HFF-Myc (cell line): ENCODE measurements around the gene LHFPL5.

Source experiments
- DNase-seq: peaks from one replicate; pipeline ENCODE4 v3.0.0-alpha.2; 2011; ENCODE audit warnings: low read depth; ENCODE audit errors: extremely low read depth
- H3K4me3 ChIP-seq: replicated peaks from 2 replicates; pipeline ENCODE4 v1.5.1; 2011; ENCODE audit warnings: low read depth, mild to moderate bottlenecking, control low read depth, low read length
- TF ChIP-seq, protein P1 (sequence below): IDR thresholded peaks from 2 replicates; pipeline ENCODE4 v1.5.1; 2012; ENCODE audit warnings: mild to moderate bottlenecking, low read depth, low read length, control low read depth; ENCODE audit errors: missing control alignments

The LHFPL5 gene

DNA sequence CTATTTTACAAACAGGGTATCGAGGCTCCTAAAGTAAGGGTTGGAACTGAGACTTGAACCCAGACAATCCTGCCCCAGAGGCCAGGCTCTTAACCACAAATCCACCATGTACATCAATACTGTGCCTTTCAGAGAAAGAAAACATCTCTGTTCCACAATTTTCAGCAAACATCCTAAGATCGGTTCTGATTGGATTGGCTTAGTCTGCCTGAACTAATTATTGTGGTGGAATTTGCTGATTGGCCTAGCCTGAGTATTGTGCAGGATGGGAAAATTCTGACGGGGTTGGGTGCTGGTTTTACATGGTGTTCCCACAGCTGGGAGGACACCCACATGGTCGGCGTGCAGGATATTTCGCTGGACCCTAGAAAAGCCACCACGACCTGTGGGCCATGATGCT lies 24.4 kb upstream of the LHFPL5 start, which contains the start of gene CLPSL1:
Gene CLPSL1 (plus strand): TSS at position 301 of the 400 bp plus-strand sequence. CDS start 92 bp downstream, at position 393.
- no peak for DNase-seq
- no peak within 1 kb of the TSS for H3K4me3 ChIP-seq
- TF ChIP-seq, protein P1, sequence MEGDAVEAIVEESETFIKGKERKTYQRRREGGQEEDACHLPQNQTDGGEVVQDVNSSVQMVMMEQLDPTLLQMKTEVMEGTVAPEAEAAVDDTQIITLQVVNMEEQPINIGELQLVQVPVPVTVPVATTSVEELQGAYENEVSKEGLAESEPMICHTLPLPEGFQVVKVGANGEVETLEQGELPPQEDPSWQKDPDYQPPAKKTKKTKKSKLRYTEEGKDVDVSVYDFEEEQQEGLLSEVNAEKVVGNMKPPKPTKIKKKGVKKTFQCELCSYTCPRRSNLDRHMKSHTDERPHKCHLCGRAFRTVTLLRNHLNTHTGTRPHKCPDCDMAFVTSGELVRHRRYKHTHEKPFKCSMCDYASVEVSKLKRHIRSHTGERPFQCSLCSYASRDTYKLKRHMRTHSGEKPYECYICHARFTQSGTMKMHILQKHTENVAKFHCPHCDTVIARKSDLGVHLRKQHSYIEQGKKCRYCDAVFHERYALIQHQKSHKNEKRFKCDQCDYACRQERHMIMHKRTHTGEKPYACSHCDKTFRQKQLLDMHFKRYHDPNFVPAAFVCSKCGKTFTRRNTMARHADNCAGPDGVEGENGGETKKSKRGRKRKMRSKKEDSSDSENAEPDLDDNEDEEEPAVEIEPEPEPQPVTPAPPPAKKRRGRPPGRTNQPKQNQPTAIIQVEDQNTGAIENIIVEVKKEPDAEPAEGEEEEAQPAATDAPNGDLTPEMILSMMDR: no peak

DNA sequence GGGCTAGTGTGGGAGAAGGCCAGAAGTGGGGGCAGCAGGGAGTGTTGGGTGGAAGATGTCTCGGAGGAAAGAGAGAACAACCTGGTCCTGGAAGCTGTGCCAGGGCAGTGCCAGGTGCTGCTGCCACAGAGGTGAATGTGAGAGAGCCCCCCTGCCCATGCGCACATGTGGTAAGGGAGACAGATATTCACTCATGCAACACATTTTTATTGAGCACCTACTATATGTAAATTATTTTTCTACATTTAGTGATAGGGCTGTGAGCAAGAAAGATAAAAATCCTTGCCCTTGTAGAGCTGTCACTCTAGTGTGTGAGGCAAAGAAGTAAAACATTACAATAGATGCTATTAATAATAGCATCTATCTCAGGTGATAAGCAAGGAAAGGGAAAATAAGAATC lies 23.9 kb upstream of the LHFPL5 start:
- DNase-seq: no peak
- no peak overlapping the region for H3K4me3 ChIP-seq
- TF ChIP-seq, protein P1: no peak

DNA sequence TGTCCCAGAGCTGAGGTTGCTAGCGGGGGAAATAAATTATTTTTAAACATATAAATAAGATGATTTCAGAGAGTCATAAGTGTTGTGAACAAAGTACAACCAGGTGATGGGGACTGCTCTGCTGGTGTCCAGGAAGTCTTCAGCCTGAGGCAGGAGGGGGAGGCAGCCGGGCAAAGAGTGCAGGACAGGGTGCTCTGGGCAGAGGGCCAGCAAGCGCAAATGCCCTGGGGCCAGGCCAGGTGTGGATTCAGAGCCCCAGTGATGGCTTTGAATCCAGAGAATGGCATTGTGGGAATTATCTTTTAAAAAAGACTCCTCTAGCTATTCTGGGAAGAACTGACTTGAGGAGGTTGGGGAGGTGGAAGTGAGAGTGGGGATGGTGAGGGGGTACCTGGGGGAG lies 22.7 kb upstream of the LHFPL5 start:
- no peak for DNase-seq
- TF ChIP-seq, protein P1: no peak
- H3K4me3 ChIP-seq: no peak overlapping the region

DNA sequence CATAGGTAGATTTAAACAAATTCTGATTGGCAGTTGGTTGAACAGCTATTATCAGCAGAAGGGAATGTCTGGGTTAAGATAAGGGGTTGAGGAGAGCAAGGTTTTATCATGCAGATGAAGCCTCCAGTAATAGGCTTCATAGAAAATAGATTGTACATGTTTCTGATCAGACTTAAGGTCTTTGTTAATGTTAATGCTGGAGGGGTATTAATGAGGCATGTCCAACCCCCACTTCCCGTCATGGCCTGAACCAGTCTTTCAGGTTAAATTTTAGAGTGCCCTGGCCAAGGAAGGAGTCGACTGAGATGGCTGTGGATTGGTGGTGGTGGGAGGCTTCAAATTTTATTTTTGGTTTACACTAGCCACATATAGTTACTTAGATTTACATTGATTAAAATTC lies 21.0 kb upstream of the LHFPL5 start:
- DNase-seq: no peak
- TF ChIP-seq, protein P1: no peak
- H3K4me3 ChIP-seq: no peak overlapping the region

DNA sequence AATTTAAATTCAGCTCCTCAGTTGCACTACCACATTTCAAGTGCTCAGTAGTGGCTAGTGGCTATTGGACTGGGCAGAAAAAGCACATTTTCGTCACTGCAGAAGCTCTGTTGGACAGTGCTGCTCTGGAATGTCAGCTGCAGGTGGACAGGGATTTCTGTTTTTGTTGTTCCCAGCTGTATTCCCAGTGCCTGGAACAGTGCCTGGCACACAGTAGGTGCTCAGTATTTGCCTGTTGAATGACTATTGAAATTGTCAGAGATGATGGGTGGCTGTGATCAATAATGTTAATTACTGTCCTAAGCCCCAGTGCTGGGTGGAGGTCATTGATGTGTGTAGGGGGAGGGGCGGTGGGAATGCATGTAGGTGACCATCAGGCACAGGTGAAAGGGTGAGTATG lies 18.9 kb upstream of the LHFPL5 start:
- DNase-seq: no peak
- H3K4me3 ChIP-seq: no peak overlapping the region
- TF ChIP-seq, protein P1: no peak

DNA sequence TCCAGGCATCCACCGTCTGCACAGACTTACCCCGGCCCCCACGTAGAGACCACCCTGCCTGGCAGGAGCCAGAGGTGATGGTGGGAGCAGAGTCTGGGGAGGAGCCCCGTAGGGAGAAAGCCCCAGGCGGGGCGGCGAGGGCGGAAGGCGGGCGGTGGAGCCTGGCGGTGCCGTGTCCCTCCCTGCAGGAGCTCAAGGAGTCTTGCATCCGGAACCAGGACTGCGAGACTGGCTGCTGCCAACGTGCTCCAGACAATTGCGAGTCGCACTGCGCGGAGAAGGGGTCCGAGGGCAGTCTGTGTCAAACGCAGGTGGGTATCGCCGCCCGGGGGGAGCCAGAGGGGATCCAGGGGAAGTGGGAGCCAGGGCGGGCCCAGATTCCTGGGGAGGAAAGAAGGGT lies 18.3 kb upstream of the LHFPL5 start:
- no peak for DNase-seq
- H3K4me3 ChIP-seq: no peak overlapping the region
- TF ChIP-seq, protein P1: no peak
